HUDEP-2 (cell line): Measurements from ENCODE around the gene CD22.
"Not testable (repeated sequence)": the region's sequence is repeated elsewhere in the genome, so short reads cannot be mapped to it uniquely, and the experiment has no call there.

ENCODE experiments used
- DNase-seq, 76 experiments: peaks; one replicate each; lab custom pipeline; 2025; ENCODE audit not compliant: unreplicated experiment in 76 of 76; lab: John Stamatoyannopoulos, UW

The CD22 gene

GRCh38 chr19:35378356-35378755 is 49.4 kb downstream of the CD22 start:
- DNase-seq, result no peak

GRCh38 chr19:35379545-35379944 is 50.6 kb downstream of the CD22 start:
- DNase-seq, result not testable (repeated sequence)

- peak in 2 of 76 experiments; percentile 32 to 33 for DNase-seq
These were observed 51.0 kb downstream of the CD22 start for GRCh38 chr19:35379992-35380391.

GRCh38 chr19:35380450-35381124 is 51.6 kb downstream of the CD22 start:
- peak in 73 of 76 experiments; percentile 61 to 97 (median 86) for DNase-seq

- DNase-seq, result no peak
These were observed 52.3 kb downstream of the CD22 start for GRCh38 chr19:35381318-35381717.

GRCh38 chr19:35381926-35382325 is 52.9 kb downstream of the CD22 start:
- DNase-seq, result no peak

GRCh38 chr19:35383536-35383935 is 54.5 kb downstream of the CD22 start:
- no peak for DNase-seq

GRCh38 chr19:35388277-35389054 is 59.5 kb downstream of the CD22 start:
- peak in 72 of 76 experiments; percentile 20 to 96 (median 76) for DNase-seq

GRCh38 chr19:35389192-35389861 is 60.3 kb downstream of the CD22 start:
- DNase-seq, result peak in 73 of 76 experiments; percentile 22 to 96 (median 82)

GRCh38 chr19:35392742-35393715 is 64.0 kb downstream of the CD22 start:
- DNase-seq, result no peak

GRCh38 chr19:35395382-35396199 is 66.6 kb downstream of the CD22 start:
- DNase-seq, result no peak

GRCh38 chr19:35396240-35396885 is 67.4 kb downstream of the CD22 start:
- DNase-seq, result no peak
